Stimulated activated CD8-positive, alpha-beta memory T cell treated with anti-CD3 and anti-CD28 coated beads, Interleukin-15, amount 100 ng/mL, for 24 hours (primary cell): ENCODE results near the gene BRD3OS.
A peak's percentile ranks its signal among the peaks of the same experiment; 100 is the strongest.
"Not testable (repeated sequence)": the region's sequence is repeated elsewhere in the genome, so short reads cannot be mapped to it uniquely, and the experiment has no call there.

Experiments used
- DNase-seq: peaks from one replicate; pipeline ENCODE4 v3.0.0-alpha.2; 2020; ENCODE audit warnings: low read depth

Gene BRD3OS

DNA sequence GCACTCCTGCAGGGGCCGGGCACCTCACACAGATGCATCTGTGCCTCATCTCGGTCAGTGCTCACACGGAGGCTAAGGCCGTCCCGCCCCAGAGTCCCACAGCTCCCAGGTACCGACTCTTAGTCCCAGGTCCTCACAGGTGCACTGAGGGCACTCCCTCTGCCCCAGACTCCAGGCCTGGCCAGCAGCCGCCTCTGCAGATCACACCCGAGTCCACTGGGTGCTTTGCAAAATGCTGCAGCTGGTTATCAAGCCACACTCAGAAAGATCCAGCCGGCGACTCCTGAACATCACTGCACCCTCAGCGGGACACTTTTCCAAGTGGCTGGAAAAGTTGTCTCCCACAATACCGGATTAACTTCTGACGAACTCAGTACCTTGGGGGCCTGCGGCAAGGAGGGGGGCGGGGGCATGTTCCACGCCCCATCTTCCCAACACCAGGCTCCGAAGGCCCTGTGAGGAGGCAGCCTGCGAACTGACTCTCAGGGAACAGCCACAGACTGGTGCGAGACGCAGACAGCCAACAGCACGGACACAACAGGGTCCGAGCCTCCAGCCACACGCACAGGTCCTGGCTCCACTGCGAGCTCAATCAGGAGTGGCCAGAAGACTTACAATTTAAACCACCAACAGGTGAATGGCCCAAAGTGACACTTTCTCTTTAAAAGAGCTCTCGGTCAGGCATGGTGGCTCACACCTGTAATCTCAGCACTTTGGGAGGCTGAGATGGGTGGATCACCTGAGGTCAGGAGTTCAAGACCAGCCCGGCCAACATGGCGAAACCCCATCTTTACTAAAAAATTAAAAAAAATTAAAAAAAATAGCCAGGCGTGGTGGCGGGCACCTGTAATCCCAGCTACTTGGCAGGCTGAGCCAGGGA is 38.5 kb downstream of the BRD3OS start:
- DNase-seq, result no peak

DNA sequence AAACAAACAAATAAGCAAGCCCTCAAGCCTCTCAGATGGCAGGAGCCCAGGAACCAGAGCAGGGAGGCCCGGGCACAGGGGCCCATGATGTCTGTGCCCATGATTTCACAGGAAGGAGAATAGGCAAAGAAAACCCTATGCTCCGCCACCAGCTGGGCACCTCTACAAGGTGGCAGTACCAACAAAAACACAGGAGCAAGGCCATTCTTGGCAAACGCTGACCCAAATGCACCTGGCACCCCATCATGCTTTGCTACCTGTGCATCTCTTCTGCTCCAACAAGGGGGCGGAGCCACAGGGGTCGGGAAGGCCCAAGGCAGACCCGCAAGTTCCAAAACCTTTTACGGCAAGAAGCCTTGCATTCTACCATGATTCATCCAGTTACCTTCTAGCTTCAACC is 39.4 kb downstream of the BRD3OS start:
- no peak for DNase-seq

DNA sequence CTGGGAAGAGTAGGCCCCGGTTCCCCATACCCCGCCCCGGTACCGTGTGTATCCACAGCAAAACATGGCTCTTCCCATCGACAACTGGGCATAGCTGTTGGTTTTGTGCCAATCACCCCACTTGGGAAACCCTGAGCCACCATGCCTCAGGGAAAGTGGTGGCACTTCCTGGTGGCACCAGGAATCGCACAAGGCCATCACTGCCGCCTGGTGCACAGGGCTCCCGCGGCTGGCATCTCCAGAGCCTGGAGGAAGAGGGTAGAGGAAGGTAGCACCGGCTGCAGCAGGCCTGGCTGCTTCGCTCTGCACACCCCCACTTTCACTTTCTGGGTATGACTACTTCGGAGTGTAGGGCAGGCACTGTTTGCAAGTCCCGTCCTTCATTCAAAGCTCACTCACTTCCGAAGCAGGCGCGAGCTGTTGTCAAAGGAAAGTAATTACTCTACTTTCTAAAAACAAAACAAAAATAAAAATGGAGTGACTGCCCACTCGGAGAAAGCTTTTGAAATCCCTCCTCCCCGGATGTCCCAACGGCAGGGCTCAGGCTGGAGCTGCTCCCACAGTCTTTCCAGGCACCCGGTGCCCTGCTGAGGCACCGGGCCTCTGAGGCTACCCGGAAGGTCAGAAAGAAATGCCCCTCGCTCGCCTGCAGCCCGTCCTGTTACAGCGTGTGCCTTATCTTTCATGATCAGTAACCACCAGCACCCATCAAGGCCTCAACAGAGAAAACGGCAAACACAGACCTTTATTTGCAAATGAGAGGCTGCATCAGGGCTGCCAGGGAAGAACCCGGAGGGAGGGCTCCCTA is 40.5 kb downstream of the BRD3OS start:
- peak; percentile 23 for DNase-seq

DNA sequence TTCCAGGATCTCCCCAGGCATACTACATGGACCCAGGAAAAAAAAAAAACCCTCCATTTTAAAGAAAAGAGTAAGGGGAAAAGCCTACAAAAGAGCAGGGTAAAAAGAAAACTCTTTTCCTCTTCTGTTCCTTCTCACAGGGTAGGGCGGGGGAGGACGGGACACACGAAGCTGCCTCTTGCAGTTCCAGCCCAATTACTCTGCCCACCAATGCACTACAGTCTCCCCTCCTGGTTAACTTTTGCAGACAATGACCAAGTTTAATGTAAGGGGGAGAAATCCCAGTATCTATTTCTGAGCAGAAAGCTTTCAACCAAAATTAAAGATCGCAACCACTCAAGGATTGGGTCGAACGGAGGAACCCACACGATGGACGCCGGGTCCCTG is 41.2 kb downstream of the BRD3OS start:
- DNase-seq, result no peak

DNA sequence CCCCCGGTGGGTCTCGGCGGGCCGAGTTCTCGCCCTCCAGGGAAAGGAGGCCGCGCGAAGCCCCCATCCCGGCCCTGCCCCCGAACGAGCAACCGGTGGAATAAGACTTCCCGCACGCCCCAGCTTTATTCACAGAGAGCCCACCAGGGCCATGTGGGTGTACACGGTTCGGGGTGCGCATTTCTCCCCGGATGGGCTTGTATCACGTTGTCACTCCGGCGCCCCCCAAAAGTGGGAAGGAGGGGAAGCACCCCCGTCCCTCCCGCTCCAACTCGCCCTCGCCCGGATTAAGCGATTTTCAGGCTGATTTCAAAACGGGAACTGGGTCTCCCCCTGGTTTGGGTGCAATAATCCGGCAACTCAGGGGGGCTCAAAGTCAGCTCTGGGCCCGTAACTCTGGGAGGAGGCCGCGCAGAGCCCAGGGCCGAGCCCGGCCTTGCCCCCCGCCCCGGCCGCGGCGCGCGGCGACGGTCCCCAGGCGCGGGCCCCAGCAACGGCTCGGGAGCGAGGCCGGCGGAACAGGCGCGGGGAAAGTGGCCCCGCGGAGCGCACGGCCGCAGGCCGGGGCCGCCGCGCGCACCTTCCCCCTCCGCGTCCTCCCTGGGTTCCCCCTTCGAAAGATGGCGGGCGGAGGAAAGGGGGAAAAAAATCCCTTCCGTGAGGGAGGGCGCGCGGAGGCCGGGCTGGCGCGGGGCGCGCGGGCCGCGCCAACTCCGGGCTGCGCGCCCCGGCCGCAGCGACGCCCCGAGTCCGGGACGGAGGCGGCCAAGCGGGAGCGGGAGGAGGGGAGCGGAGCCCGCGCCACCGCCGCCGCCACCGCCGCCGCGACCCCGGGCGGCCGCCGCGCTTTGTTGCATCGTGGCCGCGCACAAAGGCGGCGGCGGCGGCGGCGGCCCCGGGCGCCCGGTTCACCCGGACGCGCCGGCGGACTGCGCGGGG is 41.9 kb downstream of the BRD3OS start:
- DNase-seq, result no peak

DNA sequence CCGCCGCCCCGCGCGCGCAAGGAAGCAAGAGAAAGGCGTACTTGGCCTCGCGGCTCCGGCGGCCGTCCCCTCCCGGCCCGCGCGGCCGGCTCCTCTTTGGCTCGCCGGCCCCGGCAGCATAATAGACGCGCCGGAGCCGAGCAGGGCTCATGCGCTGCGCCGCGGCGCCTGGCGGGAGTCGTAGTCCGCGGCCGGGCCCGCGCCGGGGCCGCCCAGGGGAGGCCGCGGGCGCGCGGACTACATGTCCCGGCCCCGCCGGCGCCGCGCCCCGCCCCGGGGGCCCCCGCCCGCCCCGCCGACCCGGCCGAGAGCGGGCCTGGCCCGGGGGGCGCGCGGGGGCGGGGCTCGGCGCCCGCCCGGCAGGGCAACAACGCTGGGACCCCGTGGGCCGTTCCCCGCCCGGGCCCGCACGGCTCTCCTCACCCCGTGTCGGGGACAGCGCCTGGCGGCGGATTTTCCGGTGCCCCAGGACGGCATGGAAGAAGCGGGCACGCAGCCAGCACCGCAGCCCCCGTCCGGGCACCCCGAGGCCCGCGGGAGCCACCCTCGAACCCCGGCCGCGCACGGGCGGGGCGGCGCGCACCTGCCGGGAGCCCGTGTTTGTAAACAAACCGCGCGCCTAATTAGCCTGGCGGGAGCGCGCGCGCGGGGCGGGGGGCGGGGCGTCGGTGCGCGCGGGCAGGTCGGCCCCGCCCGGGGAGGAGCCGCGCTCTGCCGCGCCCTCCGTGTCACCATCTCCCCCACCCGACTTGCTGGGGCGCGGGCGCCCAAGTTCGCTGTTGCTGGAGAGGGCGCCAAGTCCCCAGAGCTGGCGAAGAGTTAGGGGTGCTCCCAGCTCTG is 42.8 kb downstream of the BRD3OS start, which contains the start of gene BRD3:
Gene BRD3 (minus strand): TSS at position 123 of the 840 bp plus-strand sequence. CDS start 14,549 bp downstream, outside the sequence.
- DNase-seq, result peak; percentile 68

DNA sequence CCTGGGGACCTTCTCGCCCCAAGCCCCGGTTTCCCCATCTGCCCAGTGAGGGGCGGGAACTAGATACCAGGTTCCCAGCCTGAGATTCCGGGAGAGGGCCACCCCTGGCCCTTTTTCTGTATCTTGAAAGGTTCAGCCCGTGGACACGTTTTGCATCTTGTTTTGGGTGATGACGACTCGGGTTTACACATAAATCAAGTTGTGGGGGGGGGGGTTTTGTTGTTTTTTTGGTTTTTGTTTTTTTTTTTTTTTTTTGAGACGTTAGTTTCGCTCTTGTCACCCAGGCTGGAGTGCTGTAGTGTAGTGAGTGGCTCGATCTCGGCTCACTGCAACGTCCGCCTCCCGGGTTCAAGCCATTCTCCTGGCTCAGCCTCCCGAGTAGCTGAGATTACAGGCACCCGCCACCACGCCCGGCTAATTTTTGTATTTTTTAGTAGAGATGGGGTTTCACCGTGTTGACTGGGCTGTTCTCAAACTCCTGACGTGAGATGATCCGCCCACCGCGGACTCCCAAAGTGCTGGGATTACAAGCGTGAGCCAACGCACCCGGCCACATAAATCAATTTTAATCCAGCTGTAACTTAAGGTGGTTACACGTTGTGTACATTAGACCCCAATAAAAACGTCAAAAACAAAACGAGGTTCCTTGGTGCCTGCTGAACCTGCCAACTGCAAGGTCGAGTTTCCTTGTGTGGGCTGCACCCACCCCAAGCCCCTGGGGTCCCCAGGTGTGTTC is 43.6 kb downstream of the BRD3OS start:
- no peak for DNase-seq

DNA sequence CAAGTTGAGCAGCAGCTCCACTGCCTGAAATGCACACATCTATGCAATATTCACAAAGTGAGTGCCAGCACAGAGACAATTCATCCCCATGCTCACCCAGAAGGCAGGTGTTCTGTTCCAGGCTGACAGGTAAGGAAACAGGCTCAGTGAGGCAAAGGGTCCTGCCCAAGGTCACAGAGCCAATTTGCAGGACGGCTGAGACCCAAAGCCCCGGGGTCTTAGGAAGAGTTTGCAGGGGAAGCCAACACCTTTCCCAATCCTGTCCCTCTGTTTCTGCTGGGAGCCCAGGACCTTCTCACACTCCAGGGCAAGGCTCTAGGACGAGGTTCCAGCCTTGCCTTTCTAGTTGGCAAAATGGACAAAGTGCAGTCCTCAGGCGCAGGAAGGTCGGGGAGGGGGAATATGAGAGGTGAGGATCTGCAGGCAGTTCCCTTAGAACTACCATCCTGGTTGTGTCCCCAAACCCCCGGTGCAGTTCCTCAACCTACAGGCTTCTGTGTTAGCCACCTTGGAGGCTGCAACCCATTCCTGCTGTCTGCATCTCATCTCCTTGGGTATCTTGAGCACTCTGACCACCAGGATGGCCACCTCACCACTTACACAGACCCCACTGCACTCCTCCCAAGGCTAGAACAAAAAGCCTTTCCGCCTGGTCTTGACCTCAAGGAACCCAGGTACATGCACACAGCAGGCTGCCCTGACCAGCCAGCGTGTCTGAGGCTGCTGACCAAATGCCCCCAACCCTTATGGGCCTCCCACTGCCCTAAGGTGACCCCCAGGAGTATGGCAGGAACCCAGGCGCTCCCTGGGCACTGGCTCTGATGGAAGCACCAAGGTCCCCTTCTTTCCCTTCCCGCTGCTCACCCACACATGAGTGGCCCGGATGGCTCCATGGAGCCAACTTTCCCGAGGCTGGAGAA is 44.5 kb downstream of the BRD3OS start:
- no peak for DNase-seq

DNA sequence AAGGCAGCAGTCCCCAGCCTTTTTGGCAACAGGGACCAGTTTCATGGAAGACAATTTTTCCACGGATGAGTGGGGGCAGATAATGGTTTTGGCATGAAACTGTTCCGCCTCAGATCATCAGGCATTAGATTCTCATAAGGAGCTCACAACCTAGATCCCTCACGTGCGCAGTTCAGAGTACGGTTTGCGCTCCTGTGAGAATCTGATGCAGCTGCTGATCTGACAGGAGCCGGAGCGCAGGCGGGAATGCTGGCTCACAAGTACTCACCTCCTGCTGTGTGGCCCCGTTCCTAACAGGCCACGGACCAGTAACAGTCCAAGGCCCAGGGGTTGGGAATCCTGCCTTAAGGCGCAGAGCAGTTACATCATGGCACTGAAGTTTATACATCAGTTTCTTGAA is 45.9 kb downstream of the BRD3OS start:
- DNase-seq, result no peak

DNA sequence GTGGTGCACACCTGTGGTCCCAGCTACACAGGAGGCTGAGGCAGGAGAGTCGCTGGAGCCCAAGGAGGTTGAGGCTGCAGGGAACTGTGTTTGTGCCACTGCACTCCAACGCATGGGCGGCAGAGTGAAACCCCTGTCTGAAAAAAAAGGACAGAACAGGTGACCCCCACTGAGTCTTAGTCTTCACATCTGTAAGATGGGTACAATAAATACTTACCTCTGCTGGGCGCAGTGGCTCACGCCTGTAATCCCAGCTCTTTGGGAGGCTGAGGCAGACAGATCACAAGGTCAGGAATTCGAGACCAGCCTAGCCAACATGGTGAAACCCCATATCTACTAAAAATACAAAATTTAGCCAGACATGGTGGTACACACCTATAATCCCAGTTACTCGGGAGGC is 47.4 kb downstream of the BRD3OS start:
- not testable (repeated sequence) for DNase-seq

DNA sequence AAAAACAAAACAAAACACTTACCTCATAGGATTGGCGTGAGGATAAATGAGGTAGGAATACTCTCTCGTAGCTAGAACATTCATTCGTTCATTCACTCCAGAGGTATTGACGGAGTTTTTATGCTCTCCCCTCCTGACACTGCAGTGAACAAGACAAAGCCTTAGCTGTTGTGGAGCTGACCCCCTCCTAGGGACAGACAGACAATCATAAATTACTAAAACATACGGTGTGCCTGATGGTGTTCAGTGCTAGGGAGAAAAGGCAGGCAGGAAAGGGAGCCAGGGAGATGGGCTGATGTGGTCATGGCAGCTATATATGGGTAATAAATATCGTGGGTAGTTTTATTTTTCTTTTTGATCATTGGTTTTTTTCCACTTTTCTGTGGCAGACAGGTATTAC is 48.2 kb downstream of the BRD3OS start:
- DNase-seq, result no peak

DNA sequence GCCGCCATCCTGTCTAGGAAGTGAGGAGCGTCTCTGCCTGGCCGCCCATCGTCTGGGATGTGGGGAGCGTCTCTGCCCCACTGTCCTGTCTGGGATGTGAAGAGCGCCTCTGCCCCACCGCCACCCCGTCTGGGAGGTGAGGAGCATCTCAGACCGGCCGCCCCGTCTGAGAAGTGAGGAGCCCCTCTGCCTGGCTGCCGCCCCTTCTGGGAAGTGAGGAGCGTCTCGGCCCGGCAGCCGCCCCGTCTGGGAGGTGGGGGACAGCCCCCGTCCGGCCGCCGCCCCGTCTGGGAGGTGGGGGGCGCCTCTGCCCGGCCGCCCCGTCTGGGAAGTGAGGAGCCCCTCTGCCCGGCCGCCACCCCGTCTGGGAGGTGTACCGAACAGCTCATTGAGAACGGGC is 50.4 kb downstream of the BRD3OS start:
- not testable (repeated sequence) for DNase-seq

DNA sequence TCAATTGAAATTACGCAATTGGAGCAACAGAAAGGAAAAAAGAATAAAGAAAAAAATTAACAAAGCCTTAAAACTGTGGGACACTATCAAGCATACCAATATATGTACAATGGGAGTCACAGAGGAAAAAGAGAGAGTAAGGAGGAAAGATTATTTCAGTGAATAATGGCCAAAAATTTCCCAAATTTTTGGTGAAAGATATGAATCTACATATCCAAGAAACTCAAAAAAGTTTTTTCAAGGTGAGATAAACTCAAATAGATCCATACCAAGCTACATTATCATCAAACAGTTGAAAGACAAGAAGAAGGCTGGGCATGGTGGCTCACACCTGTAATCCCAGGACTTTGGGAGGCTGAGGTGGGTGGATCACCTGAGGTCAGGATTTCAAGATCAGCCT is 51.4 kb downstream of the BRD3OS start:
- DNase-seq, result no peak
